ENCODE data around the gene ARHGAP11B.
"Not testable (repeated sequence)": the region's sequence is repeated elsewhere in the genome, so short reads cannot be mapped to it uniquely, and the experiment has no call there.

The ARHGAP11B gene

DNA sequence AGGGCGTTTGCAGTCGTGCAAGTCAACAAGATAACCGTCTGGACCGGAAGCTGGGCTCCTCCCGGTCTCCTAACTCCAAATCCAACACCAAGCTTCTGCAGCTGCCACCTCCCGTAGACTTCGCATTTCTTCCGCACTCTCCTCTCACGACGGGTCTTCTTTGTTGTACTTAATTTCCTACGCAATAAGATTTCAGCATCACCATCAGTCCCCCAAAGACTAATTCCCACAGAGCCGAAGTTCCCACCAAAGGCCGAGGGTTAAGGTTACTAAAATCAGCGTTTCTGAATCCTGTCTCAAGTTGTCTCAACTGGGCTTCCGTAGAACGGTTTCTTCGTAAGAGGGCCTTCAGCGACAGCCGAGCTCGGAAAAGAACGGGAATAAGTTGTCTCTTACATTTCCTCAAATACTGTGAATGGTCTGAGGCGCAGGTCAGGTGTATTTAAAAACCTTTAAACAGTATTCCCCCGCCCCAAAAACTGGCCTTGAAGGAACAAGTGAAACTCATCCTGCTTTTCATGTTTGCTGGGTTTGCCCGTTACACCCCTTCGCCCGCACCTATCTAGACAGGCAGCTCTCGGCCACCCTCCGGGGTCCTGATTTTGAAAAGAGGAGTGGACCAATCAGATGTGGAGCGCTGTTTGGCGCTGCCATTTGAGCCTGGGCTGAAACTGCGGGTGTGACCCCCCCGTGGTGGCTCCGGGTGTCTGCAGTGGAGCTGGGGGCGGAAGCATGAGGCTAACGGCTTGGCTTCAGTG lies at the start of gene ARHGAP11B:
Gene ARHGAP11B (plus strand): TSS at position 693 of the 758 bp plus-strand sequence.
- DNase-seq (ENCODE audit: low spot score in 2 of 2): peak; percentile 91 to 96
- peak in 1 of 3 donors; percentile 71 for TF ChIP-seq POLR2AphosphoS5 (IDR thresholded peaks at IDR 0.05)
- WGBS: under 1% methylated on average over 33 of the region's 35 CpGs
- H3K9me3 ChIP-seq, H3K27me3 ChIP-seq, H3K36me3 ChIP-seq, H3K4me1 ChIP-seq: not testable (repeated sequence)
- H3K4me3 ChIP-seq: peak within 1 kb of the TSS; percentile 64
- peak within 1 kb of the TSS; percentile 85 for H3K27ac ChIP-seq

DNA sequence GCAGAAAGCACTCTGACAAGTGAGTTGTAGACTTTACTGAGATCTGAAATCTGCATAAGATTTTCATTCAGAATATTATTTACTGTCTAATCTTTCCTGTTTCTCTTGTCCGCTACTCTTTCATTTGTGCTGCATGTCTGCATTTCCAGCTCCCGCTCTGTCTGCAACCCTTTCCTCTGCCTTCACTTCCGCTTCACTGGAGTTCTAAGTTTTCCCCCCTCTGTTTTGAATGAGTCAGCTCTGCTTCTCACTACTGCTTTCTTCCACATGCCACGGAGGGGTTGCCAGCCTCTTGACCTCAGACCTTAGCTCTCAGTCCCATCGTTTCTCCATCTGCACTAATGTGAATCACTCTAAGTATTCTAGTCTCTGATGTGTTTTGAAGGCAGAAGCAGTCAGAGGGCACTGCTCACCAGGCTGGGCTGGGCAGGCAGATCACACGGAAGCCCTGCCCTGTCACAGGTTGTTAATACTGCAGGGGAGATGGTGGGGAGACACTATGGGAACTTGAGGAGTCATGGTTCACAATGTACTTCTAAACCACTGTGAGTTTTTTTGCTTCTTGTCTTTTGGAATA lies 46.4 kb upstream of the ARHGAP11B start:
- H3K9me3 ChIP-seq; DNase-seq (ENCODE audit: low spot score in 2 of 2); H3K27ac ChIP-seq; H3K36me3 ChIP-seq; H3K4me1 ChIP-seq; H3K4me3 ChIP-seq; H3K27me3 ChIP-seq: not testable (repeated sequence)
- WGBS: no CpG with 5 or more reads among the region's 6 CpGs

- not testable (repeated sequence) for DNase-seq (ENCODE audit: low spot score in 2 of 2); H3K36me3 ChIP-seq; H3K9me3 ChIP-seq; H3K27me3 ChIP-seq; H3K27ac ChIP-seq; H3K4me1 ChIP-seq; H3K4me3 ChIP-seq
- WGBS: no CpG with 5 or more reads among the region's 4 CpGs
Observed at GRCh38 chr15:30580716-30581115, 45.2 kb upstream of the ARHGAP11B start.

DNA sequence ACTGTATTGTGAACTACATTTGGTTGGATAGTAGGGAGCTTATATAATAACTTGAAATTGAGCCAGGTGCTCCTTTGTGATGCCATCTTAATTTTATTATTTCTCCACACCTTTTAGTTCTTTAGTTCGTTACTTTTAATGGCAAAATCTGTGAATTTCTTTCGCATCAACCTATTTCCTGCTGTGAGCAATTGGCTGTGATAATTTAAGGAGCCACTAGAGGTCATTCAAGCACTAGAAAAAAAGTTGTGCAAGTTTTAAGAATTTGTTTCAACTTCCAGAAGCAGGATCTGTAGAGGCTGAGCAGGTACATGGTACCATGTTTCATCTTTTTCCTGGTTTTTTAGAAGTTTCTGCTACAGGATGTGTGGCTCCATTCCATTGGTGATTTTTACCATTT lies 27.0 kb upstream of the ARHGAP11B start:
- H3K27ac ChIP-seq; DNase-seq (ENCODE audit: low spot score in 2 of 2); H3K36me3 ChIP-seq; H3K4me3 ChIP-seq; H3K4me1 ChIP-seq; H3K27me3 ChIP-seq; H3K9me3 ChIP-seq: not testable (repeated sequence)
- 23% methylated on average over 2 of the region's 2 CpGs for WGBS

- not testable (repeated sequence) for H3K4me3 ChIP-seq; H3K4me1 ChIP-seq; H3K9me3 ChIP-seq; H3K36me3 ChIP-seq; H3K27ac ChIP-seq; H3K27me3 ChIP-seq; DNase-seq (ENCODE audit: low spot score in 2 of 2)
- WGBS: 89% methylated on average over 8 of the region's 8 CpGs
Observed at GRCh38 chr15:30603796-30604195, 22.1 kb upstream of the ARHGAP11B start, which contains the start of gene GOLGA8H. Gene GOLGA8H (plus strand): TSS chr15:30604028. CDS start chr15:30604126, 98 bp downstream.

DNA sequence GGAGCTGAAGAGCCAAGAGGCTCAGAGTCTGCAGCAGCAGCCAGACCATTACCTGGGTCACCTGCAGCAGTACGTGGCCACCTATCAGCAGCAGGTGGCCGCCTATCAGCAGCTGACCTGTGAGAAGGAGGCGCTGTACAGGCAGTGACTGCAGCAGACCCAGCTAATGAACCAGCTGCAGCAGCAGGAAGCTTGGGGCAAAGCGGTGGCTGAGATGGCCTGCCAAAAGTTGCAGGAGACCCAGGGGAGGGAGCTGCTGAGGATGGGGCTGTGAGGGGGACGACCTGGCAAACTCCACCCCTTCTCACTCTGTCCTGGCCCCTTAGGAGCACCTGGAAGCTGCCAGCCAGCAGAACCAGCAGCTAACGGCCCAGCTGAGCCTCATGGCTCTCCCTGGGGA lies 13.7 kb upstream of the ARHGAP11B start:
- not testable (repeated sequence) for H3K9me3 ChIP-seq; H3K4me1 ChIP-seq; H3K4me3 ChIP-seq; H3K36me3 ChIP-seq; DNase-seq (ENCODE audit: low spot score in 2 of 2); H3K27me3 ChIP-seq; H3K27ac ChIP-seq
- no CpG with 5 or more reads among the region's 6 CpGs for WGBS

DNA sequence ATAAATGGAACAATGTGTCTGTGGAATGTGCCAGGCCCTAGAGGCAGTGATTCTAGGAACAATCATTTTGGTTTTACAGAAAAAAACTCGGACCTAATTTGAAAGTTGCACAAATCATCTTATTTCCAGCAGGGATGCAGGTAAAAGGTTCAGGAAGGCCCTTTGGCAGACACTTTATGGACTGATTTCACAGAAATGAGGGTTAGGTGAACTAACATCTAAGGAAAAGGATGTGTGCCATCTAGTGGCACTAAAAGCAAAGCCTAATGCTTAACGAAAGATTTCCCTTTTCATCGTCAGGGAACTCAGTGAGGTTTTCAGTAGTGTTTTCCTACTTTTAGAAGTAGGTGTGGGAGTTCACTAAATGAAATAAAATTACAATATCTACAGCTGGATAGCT lies 4.6 kb upstream of the ARHGAP11B start:
- not testable (repeated sequence) for H3K36me3 ChIP-seq; H3K27me3 ChIP-seq; H3K27ac ChIP-seq; H3K4me3 ChIP-seq; H3K9me3 ChIP-seq; DNase-seq (ENCODE audit: low spot score in 2 of 2); H3K4me1 ChIP-seq
- 0% methylated on average over 2 of the region's 3 CpGs for WGBS
- TF ChIP-seq, protein P1, sequence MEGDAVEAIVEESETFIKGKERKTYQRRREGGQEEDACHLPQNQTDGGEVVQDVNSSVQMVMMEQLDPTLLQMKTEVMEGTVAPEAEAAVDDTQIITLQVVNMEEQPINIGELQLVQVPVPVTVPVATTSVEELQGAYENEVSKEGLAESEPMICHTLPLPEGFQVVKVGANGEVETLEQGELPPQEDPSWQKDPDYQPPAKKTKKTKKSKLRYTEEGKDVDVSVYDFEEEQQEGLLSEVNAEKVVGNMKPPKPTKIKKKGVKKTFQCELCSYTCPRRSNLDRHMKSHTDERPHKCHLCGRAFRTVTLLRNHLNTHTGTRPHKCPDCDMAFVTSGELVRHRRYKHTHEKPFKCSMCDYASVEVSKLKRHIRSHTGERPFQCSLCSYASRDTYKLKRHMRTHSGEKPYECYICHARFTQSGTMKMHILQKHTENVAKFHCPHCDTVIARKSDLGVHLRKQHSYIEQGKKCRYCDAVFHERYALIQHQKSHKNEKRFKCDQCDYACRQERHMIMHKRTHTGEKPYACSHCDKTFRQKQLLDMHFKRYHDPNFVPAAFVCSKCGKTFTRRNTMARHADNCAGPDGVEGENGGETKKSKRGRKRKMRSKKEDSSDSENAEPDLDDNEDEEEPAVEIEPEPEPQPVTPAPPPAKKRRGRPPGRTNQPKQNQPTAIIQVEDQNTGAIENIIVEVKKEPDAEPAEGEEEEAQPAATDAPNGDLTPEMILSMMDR (IDR thresholded peaks at IDR 0.05): peak in 1 of 2 donors; percentile 21

DNA sequence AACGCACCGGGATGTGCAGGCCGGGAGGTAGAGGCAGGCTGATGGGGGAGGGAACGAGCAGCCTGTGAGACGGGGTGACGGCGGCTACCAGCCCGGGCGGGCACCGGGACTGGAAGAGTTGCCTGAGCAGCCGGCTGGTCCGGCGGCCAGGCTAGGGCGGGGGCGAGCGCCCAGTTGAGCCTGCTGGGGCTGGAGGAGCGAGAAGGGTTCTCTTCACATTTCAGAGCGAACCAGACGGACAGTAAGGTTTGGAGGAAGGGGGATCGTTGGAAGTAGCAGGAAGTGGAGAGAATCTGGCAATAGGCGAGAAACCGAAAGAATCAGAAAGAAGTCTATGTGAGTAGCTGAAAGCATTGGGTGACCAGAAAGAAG lies 252 bp downstream of the ARHGAP11B start:
- not testable (repeated sequence) for H3K4me1 ChIP-seq; H3K27me3 ChIP-seq; DNase-seq (ENCODE audit: low spot score in 2 of 2); H3K36me3 ChIP-seq; H3K9me3 ChIP-seq
- WGBS: under 1% methylated on average over 11 of the region's 22 CpGs
- H3K4me3 ChIP-seq: peak overlapping the region; percentile 64
- H3K27ac ChIP-seq: peak overlapping the region; percentile 85

DNA sequence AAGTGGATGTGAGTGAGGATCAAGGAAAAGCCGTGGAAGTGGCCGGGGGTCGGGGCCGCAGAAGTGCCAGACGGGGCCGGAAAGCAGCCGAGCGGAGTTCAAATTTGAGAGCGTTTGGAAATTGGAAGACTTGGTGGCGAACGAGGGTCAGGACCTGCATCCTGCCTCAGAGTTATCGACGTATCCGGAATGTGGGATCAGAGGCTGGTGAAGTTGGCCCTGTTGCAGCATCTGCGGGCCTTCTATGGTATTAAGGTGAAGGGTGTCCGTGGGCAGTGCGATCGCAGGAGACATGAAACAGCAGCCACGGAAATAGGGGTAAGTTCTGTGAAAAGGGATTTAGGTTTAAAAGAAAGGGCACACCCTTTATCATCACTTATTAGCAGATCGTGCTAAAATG lies 704 bp downstream of the ARHGAP11B start:
- not testable (repeated sequence) for H3K36me3 ChIP-seq; H3K4me1 ChIP-seq; H3K27ac ChIP-seq; H3K27me3 ChIP-seq; H3K9me3 ChIP-seq; DNase-seq (ENCODE audit: low spot score in 2 of 2)
- WGBS: under 1% methylated on average over 20 of the region's 20 CpGs
- peak overlapping the region; percentile 64 for H3K4me3 ChIP-seq
